HG03196 (cell line): ENCODE measurements around the gene NFKBIB.
"Not testable (repeated sequence)": the region's sequence is repeated elsewhere in the genome, so short reads cannot be mapped to it uniquely, and the experiment has no call there.

Source experiments
- ATAC-seq: cut with Tn5 transposase; IDR thresholded peaks from one replicate; pipeline ENCODE4 v1.9.1; 2021; ENCODE audit not compliant: unreplicated experiment

Gene NFKBIB

GRCh38 chr19:38875656-38876395 is 23.9 kb upstream of the NFKBIB start:
- no peak for ATAC-seq

GRCh38 chr19:38877781-38878574 is 21.8 kb upstream of the NFKBIB start, which contains the start of gene RINL:
TSS of gene RINL (minus strand) at chr19:38878275. CDS start at chr19:38876742, 1,533 bp downstream.
- no peak for ATAC-seq

- no peak for ATAC-seq
Observed at GRCh38 chr19:38878575-38879399, 21.0 kb upstream of the NFKBIB start.

- ATAC-seq: no peak
Observed at GRCh38 chr19:38879400-38879751, 20.4 kb upstream of the NFKBIB start.

GRCh38 chr19:38880076-38880881 is 19.5 kb upstream of the NFKBIB start:
- no peak for ATAC-seq

- no peak for ATAC-seq
Observed at GRCh38 chr19:38880882-38881609, 18.7 kb upstream of the NFKBIB start.

- no peak for ATAC-seq
Observed at GRCh38 chr19:38883286-38883685, 16.5 kb upstream of the NFKBIB start.

GRCh38 chr19:38884691-38885090 is 15.1 kb upstream of the NFKBIB start:
- not testable (repeated sequence) for ATAC-seq

- ATAC-seq: no peak
Observed at GRCh38 chr19:38888876-38889275, 10.9 kb upstream of the NFKBIB start.

- no peak for ATAC-seq
Observed at GRCh38 chr19:38889803-38890202, 10.0 kb upstream of the NFKBIB start.

- ATAC-seq: no peak
Observed at GRCh38 chr19:38890686-38891085, 9.1 kb upstream of the NFKBIB start.

- ATAC-seq: no peak
Observed at GRCh38 chr19:38891771-38892170, 8.0 kb upstream of the NFKBIB start.

- ATAC-seq: no peak
Observed at GRCh38 chr19:38892841-38893240, 6.9 kb upstream of the NFKBIB start.

- no peak for ATAC-seq
Observed at GRCh38 chr19:38893341-38893771, 6.4 kb upstream of the NFKBIB start.

GRCh38 chr19:38894968-38895367 is 4.8 kb upstream of the NFKBIB start:
- no peak for ATAC-seq

- ATAC-seq: no peak
Observed at GRCh38 chr19:38898788-38899446, 852 bp upstream of the NFKBIB start.

- ATAC-seq: no peak
Observed at GRCh38 chr19:38900202-38900629, 447 bp downstream of the NFKBIB start.

- ATAC-seq: no peak
Observed at GRCh38 chr19:38900743-38901190, 998 bp downstream of the NFKBIB start.

GRCh38 chr19:38901683-38902082 is 1.9 kb downstream of the NFKBIB start:
- no peak for ATAC-seq
